Mesendoderm (in vitro differentiated cells): ENCODE measurements around the gene RABGGTB.

Source experiments
- DNase-seq: peaks from one replicate; pipeline ENCODE4 v3.0.0; 2013
- H2AK5ac ChIP-seq: 2 replicates; pipeline ENCODE4 v1.6.1; 2013; ENCODE audit warnings: low read length, inconsistent platforms
- H2BK120ac ChIP-seq: 2 replicates; pipeline ENCODE4 v1.6.1; 2013; ENCODE audit warnings: low read depth, mild to moderate bottlenecking, low read length, moderate library complexity, mixed read lengths
- H2BK15ac ChIP-seq: replicated peaks from 2 replicates; pipeline ENCODE4 v1.6.1; 2013; ENCODE audit warnings: low read depth, mild to moderate bottlenecking, moderate library complexity
- H2BK5ac ChIP-seq: 2 replicates; pipeline ENCODE4 v1.6.1; 2013; ENCODE audit warnings: low read length, inconsistent platforms
- H3K18ac ChIP-seq: 2 replicates; pipeline ENCODE4 v1.6.1; 2013; ENCODE audit warnings: mild to moderate bottlenecking, low read length, mixed read lengths
- H3K23ac ChIP-seq: one replicate; pipeline ENCODE4 v1.6.1; 2013; ENCODE audit warnings: low read length
- H3K27ac ChIP-seq: 2 replicates; pipeline ENCODE4 v1.5.1; 2013; ENCODE audit warnings: low read depth, mild to moderate bottlenecking, inconsistent platforms, low read length, moderate library complexity
- H3K27me3 ChIP-seq: 2 replicates; pipeline ENCODE4 v1.6.1; 2013; ENCODE audit warnings: low read length, control low read depth, mild to moderate bottlenecking, inconsistent platforms; ENCODE audit not compliant: insufficient read depth, poor library complexity
- H3K36me3 ChIP-seq: 2 replicates; pipeline ENCODE4 v1.6.1; 2013; ENCODE audit warnings: low read length, inconsistent platforms; ENCODE audit not compliant: control insufficient read depth, insufficient read depth
- H3K4ac ChIP-seq: one replicate; pipeline ENCODE4 v1.6.1; 2013; ENCODE audit warnings: low read depth, mild to moderate bottlenecking, low read length, moderate library complexity
- H3K4me1 ChIP-seq: 2 replicates; pipeline ENCODE4 v1.6.1; 2013; ENCODE audit warnings: low read depth, low read length, inconsistent platforms; ENCODE audit not compliant: control insufficient read depth
- H3K4me2 ChIP-seq: 2 replicates; pipeline ENCODE4 v1.6.1; 2013; ENCODE audit warnings: low read length
- H3K4me3 ChIP-seq: 2 replicates; pipeline ENCODE4 v1.5.1; 2013; ENCODE audit warnings: mild to moderate bottlenecking, low read length
- H3K56ac ChIP-seq: one replicate; pipeline ENCODE4 v1.6.1; 2013; ENCODE audit warnings: low read length
- H3K79me1 ChIP-seq: 2 replicates; pipeline ENCODE4 v1.6.1; 2013; ENCODE audit warnings: low read length, inconsistent platforms
- H3K79me2 ChIP-seq: 2 replicates; pipeline ENCODE4 v1.6.1; 2013; ENCODE audit warnings: mild to moderate bottlenecking, low read length; ENCODE audit not compliant: control insufficient read depth, insufficient read depth
- H3K9ac ChIP-seq: 2 replicates; pipeline ENCODE4 v1.6.1; 2013; ENCODE audit warnings: low read length, inconsistent platforms
- H4K5ac ChIP-seq: one replicate; pipeline ENCODE4 v1.6.1; 2013; ENCODE audit warnings: low read length
- H4K8ac ChIP-seq: one replicate; pipeline ENCODE4 v1.6.1; 2013; ENCODE audit warnings: low read depth, mild to moderate bottlenecking, control low read depth, low read length, moderate library complexity
- WGBS: extraction: QIAGEN DNeasy Blood & Tissue Kit; methylation state at CpG from one replicate; pipeline ENCODE4 v1.1.7; 2013; ENCODE audit warnings: low lambda C conversion rate, missing lambda C conversion rate; ENCODE audit not compliant: insufficient coverage; ENCODE audit errors: extremely low coverage; 5-methylcytosine and 5-hydroxymethylcytosine counted together

Gene RABGGTB

DNA sequence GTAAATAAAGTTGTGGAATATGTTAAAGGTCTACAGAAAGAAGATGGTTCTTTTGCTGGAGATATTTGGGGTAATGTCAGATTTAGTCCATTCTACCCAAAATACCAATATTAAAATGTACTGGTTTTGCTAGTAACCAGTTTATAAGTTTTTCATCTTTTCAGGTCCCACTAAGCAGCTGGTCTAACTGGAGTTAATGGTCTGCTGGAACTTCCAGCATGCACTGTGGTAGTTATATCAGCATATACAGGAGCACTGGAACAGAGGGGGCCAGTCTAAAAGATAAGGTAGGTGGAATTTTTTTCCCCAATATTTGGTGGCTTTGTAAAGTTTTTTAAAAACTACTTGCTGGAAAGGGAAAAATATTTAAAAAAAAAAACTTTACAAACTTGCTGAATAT is 3.9 kb downstream of the RABGGTB start:
- Histone ChIP-seq H3K18ac (no peak overlapping the region), H3K4me3 (no peak overlapping the region), H3K4ac (no peak overlapping the region), H4K8ac (no peak overlapping the region), H2BK120ac (no peak overlapping the region), H3K4me1 (no peaks in the 10 kb centered on the region), H3K9ac (peak overlapping the region; percentile 55), H4K5ac (no peak overlapping the region), H2AK5ac (no peak overlapping the region), H3K27ac (no peak overlapping the region), H2BK15ac (no peak overlapping the region), H3K36me3 (peaks cover 5% of the 10 kb centered on the region), H3K27me3 (no peaks in the 10 kb centered on the region), H3K23ac (no peak overlapping the region), H3K4me2 (peak overlapping the region; percentile 56), H3K79me1 (no peaks in the 10 kb centered on the region), H2BK5ac (no peak overlapping the region), H3K56ac (peak overlapping the region; percentile 46), H3K79me2 (peaks cover 53% of the 10 kb centered on the region)
- no peak for DNase-seq

DNA sequence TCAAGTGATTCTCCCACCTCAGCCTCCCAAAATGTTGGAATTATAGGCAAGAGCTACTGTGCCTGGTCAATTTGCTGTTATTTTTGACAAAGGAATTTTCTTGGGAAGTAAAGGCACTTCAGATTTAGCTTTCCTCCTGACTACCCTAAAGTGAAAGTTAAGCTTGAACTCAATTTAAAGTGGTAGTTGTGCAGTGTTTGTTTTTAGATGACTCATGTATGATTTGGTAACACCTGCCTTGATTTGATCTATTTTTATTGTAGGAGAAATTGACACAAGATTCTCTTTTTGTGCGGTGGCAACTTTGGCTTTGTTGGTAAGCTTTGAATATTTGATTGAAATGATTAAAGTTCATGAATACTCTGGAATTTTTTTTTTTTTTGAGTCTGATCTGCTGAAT is 5.0 kb downstream of the RABGGTB start:
- DNase-seq: no peak
- Histone ChIP-seq H2AK5ac (no peak overlapping the region), H3K4me2 (no peak overlapping the region), H3K27me3 (no peaks in the 10 kb centered on the region), H3K79me2 (peaks cover 53% of the 10 kb centered on the region), H2BK15ac (no peak overlapping the region), H3K4ac (no peak overlapping the region), H3K23ac (no peak overlapping the region), H4K5ac (no peak overlapping the region), H3K36me3 (peaks cover 10% of the 10 kb centered on the region), H3K4me3 (no peak overlapping the region), H2BK5ac (no peak overlapping the region), H3K9ac (peak overlapping the region; percentile 55), H3K4me1 (no peaks in the 10 kb centered on the region), H4K8ac (no peak overlapping the region), H2BK120ac (no peak overlapping the region), H3K27ac (no peak overlapping the region), H3K18ac (no peak overlapping the region), H3K79me1 (no peaks in the 10 kb centered on the region), H3K56ac (no peak overlapping the region)
- WGBS: no CpG with 5 or more reads among the region's 1 CpG

DNA sequence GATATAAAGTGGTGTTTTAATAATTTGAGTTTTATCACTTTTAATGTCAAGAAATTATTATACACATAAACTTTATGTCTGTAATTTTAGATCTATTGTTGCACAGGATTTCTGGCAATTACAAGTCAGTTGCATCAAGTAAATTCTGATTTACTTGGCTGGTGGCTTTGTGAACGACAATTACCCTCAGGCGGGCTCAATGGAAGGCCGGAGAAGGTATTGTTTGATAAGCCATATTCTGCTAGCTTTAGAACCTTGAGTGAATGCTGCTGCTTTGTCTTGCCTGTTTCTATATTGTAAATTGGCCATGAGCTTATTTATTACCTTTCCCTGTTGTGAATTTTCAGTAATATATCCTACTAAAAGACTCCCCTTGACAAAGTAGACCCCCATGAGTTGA is 6.0 kb downstream of the RABGGTB start:
- no peak overlapping the region for H3K4me3 ChIP-seq
- no peak overlapping the region for H4K5ac ChIP-seq
- H3K4ac ChIP-seq: no peak overlapping the region
- H3K27me3 ChIP-seq: no peaks in the 10 kb centered on the region
- no peak overlapping the region for H3K23ac ChIP-seq
- H3K4me2 ChIP-seq: no peak overlapping the region
- peaks cover 10% of the 10 kb centered on the region for H3K36me3 ChIP-seq
- no peaks in the 10 kb centered on the region for H3K4me1 ChIP-seq
- no peak overlapping the region for H2BK5ac ChIP-seq
- no peak for DNase-seq
- H3K18ac ChIP-seq: no peak overlapping the region
- H3K79me2 ChIP-seq: peaks cover 43% of the 10 kb centered on the region
- no CpG with 5 or more reads among the region's 3 CpGs for WGBS
- no peak overlapping the region for H2AK5ac ChIP-seq
- H4K8ac ChIP-seq: no peak overlapping the region
- H2BK120ac ChIP-seq: no peak overlapping the region
- no peak overlapping the region for H3K9ac ChIP-seq
- no peak overlapping the region for H3K56ac ChIP-seq
- no peak overlapping the region for H3K27ac ChIP-seq
- H2BK15ac ChIP-seq: no peak overlapping the region
- H3K79me1 ChIP-seq: no peaks in the 10 kb centered on the region

DNA sequence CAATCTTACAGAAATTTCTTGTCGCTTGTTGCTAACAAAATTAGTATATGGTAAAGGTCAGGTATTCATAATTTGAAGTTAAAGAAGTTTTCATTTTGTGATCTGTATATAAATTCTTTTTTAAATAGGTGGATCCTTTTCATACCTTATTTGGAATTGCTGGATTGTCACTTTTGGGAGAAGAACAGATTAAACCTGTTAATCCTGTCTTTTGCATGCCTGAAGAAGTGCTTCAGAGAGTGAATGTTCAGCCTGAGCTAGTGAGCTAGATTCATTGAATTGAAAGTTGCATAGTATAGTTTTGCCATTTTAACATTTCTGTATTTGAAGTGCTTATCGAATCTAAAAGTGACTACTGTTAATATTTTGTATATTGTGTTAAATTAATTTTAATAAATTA is 8.3 kb downstream of the RABGGTB start:
- Histone ChIP-seq H3K36me3 (peaks cover 10% of the 10 kb centered on the region), H2BK15ac (no peak overlapping the region), H4K8ac (no peak overlapping the region), H3K4me2 (no peak overlapping the region), H3K27ac (no peak overlapping the region), H3K56ac (no peak overlapping the region), H3K23ac (no peak overlapping the region), H3K27me3 (no peaks in the 10 kb centered on the region), H3K9ac (no peak overlapping the region), H3K4me1 (no peaks in the 10 kb centered on the region), H3K4me3 (no peak overlapping the region), H4K5ac (no peak overlapping the region), H3K79me2 (peaks cover 20% of the 10 kb centered on the region), H3K4ac (no peak overlapping the region), H2AK5ac (no peak overlapping the region), H3K18ac (no peak overlapping the region), H2BK120ac (no peak overlapping the region), H2BK5ac (no peak overlapping the region), H3K79me1 (no peaks in the 10 kb centered on the region)
- no CpG with 5 or more reads among the region's 2 CpGs for WGBS
- DNase-seq: no peak

DNA sequence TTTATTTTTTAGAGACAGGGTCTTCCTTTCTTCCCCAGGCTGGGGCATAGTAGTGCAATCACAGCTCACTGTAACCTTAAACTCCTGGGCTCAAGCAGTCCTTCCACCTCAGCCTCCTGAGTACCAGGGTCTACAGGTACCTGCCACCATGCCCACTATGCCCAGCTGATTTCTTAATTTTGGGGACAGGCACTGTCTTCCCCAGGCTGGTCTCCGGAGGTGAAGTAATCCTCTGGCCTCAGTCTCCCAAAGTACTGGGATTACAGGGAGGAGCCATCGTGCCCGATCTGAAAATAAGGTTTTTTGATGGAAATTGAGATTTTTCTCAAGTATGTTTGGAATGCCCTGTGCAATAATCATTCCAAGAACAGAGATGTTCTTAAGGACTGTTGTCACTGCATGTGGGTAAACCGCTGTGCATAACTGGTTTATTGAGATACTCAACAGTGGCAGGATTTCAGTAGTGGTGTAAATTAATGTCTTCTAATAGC is 9.7 kb downstream of the RABGGTB start:
- no peak overlapping the region for H2BK15ac ChIP-seq
- no peak overlapping the region for H3K4me2 ChIP-seq
- H3K36me3 ChIP-seq: peaks cover 10% of the 10 kb centered on the region
- H3K4me1 ChIP-seq: no peaks in the 10 kb centered on the region
- no peak overlapping the region for H3K27ac ChIP-seq
- no peak overlapping the region for H4K5ac ChIP-seq
- no peak for DNase-seq
- peaks cover 8% of the 10 kb centered on the region for H3K79me2 ChIP-seq
- no peak overlapping the region for H3K9ac ChIP-seq
- H3K79me1 ChIP-seq: no peaks in the 10 kb centered on the region
- WGBS: no CpG with 5 or more reads among the region's 4 CpGs
- no peak overlapping the region for H2AK5ac ChIP-seq
- H3K4me3 ChIP-seq: no peak overlapping the region
- no peak overlapping the region for H3K18ac ChIP-seq
- H3K56ac ChIP-seq: no peak overlapping the region
- H3K27me3 ChIP-seq: no peaks in the 10 kb centered on the region
- H3K23ac ChIP-seq: no peak overlapping the region
- H3K4ac ChIP-seq: no peak overlapping the region
- no peak overlapping the region for H2BK5ac ChIP-seq
- H2BK120ac ChIP-seq: no peak overlapping the region
- no peak overlapping the region for H4K8ac ChIP-seq
